ENCODE results near the gene COL24A1.

GRCh38 chr1:85957760-85958159 lies 198.8 kb downstream of the COL24A1 start:
- TF ChIP-seq CTCF (conservative IDR thresholded peaks at IDR 0.05; ENCODE audit: low read depth, low read length) (no peak), EZH2 (IDR thresholded peaks at IDR 0.05; ENCODE audit: low read length, unreplicated experiment) (no peak), EZH2phosphoT487 (IDR thresholded peaks at IDR 0.05; ENCODE audit: borderline replicate concordance, low read length) (no peak)
